Ramos (cell line): ENCODE data around the gene HES7.
"Not testable (repeated sequence)": the region's sequence is repeated elsewhere in the genome, so short reads cannot be mapped to it uniquely, and the experiment has no call there.

Experiments
- in situ Hi-C: fragments of 300-500 bp; cut with MboI; formaldehyde crosslinking; loops from one replicate; pipeline ENCODE4 v1.14.3; 2022; ENCODE audit warnings: low sequenced_read_pairs; ENCODE audit not compliant: unreplicated experiment

The HES7 gene

GRCh38 chr17:8123695-8124349 is at the start of gene HES7:
Gene HES7 (minus strand): TSS chr17:8124106. CDS start chr17:8124084, 22 bp downstream.
- in situ Hi-C loops, result no loop called here

- in situ Hi-C loops, result no loop called here
These were observed 49.4 kb upstream of the HES7 start for GRCh38 chr17:8173056-8173870.

GRCh38 chr17:8170186-8170585 is 46.3 kb upstream of the HES7 start:
- in situ Hi-C loops, result not testable (repeated sequence)

GRCh38 chr17:8167526-8167925 is 43.6 kb upstream of the HES7 start:
- in situ Hi-C loops, result no loop called here

- in situ Hi-C loops, result no loop called here
These were observed 42.8 kb upstream of the HES7 start for GRCh38 chr17:8166731-8167130.

GRCh38 chr17:8164815-8165131 is 40.9 kb upstream of the HES7 start:
- in situ Hi-C loops, result no loop called here

GRCh38 chr17:8163978-8164814 is 40.3 kb upstream of the HES7 start:
- in situ Hi-C loops, result no loop called here

- in situ Hi-C loops, result no loop called here
These were observed 39.4 kb upstream of the HES7 start for GRCh38 chr17:8162997-8163977.

GRCh38 chr17:8162233-8162996 is 38.5 kb upstream of the HES7 start, which contains the start of gene VAMP2:
Gene VAMP2 (minus strand): TSS chr17:8162948. CDS start chr17:8162879, 69 bp downstream.
- in situ Hi-C loops, result no loop called here

GRCh38 chr17:8161289-8162232 is 37.7 kb upstream of the HES7 start:
- in situ Hi-C loops, result no loop called here

GRCh38 chr17:8160741-8161221 is 36.9 kb upstream of the HES7 start:
- in situ Hi-C loops, result no loop called here

GRCh38 chr17:8160224-8160577 is 36.3 kb upstream of the HES7 start:
- in situ Hi-C loops, result no loop called here

- in situ Hi-C loops, result no loop called here
These were observed 35.7 kb upstream of the HES7 start for GRCh38 chr17:8159459-8160223.

- in situ Hi-C loops, result no loop called here
These were observed 35.1 kb upstream of the HES7 start for GRCh38 chr17:8159032-8159400.

GRCh38 chr17:8158267-8159031 is 34.5 kb upstream of the HES7 start:
- in situ Hi-C loops, result no loop called here

- in situ Hi-C loops, result no loop called here
These were observed 32.5 kb upstream of the HES7 start for GRCh38 chr17:8156246-8156992.
